GM19452 (cell line): ENCODE measurements around the gene DHX40.
"Not testable (repeated sequence)": the region's sequence is repeated elsewhere in the genome, so short reads cannot be mapped to it uniquely, and the experiment has no call there.

ENCODE experiments used
- ATAC-seq: cut with Tn5 transposase; IDR thresholded peaks from one replicate; pipeline ENCODE4 v1.9.1; 2021; ENCODE audit not compliant: unreplicated experiment

Gene DHX40

GRCh38 chr17:59627274-59627673, 61.9 kb downstream of the DHX40 start:
- no peak for ATAC-seq

GRCh38 chr17:59627770-59628171, 62.4 kb downstream of the DHX40 start:
- no peak for ATAC-seq

GRCh38 chr17:59629174-59629573, 63.8 kb downstream of the DHX40 start:
- no peak for ATAC-seq

GRCh38 chr17:59631276-59631675, 65.9 kb downstream of the DHX40 start:
- no peak for ATAC-seq

GRCh38 chr17:59632398-59632797, 67.0 kb downstream of the DHX40 start:
- ATAC-seq, result no peak

GRCh38 chr17:59633658-59634359, 68.4 kb downstream of the DHX40 start:
- no peak for ATAC-seq

GRCh38 chr17:59634632-59635541, 69.5 kb downstream of the DHX40 start:
- peak; percentile 69 for ATAC-seq

- ATAC-seq, result no peak
Observed at GRCh38 chr17:59637611-59638310, 72.4 kb downstream of the DHX40 start.

GRCh38 chr17:59638553-59638952, 73.1 kb downstream of the DHX40 start:
- no peak for ATAC-seq

GRCh38 chr17:59641799-59642484, 76.5 kb downstream of the DHX40 start:
- peak; percentile 88 for ATAC-seq

GRCh38 chr17:59642565-59642964, 77.2 kb downstream of the DHX40 start:
- ATAC-seq, result no peak

GRCh38 chr17:59643159-59644140, 78.0 kb downstream of the DHX40 start:
- ATAC-seq, result no peak

GRCh38 chr17:59647288-59647687, 81.9 kb downstream of the DHX40 start:
- no peak for ATAC-seq

- no peak for ATAC-seq
Observed at GRCh38 chr17:59649886-59650285, 84.5 kb downstream of the DHX40 start.

GRCh38 chr17:59650642-59651041, 85.2 kb downstream of the DHX40 start:
- ATAC-seq, result no peak

- ATAC-seq, result no peak
Observed at GRCh38 chr17:59651346-59651745, 85.9 kb downstream of the DHX40 start.

GRCh38 chr17:59652119-59652518, 86.7 kb downstream of the DHX40 start:
- ATAC-seq, result no peak

GRCh38 chr17:59656624-59657023, 91.2 kb downstream of the DHX40 start:
- ATAC-seq, result not testable (repeated sequence)
